Measurements from ENCODE around the gene CRIP1. TPM values are rescaled to one million over a fixed set of nuclear protein-coding genes. Genes with fewer than 3 reads are reported as not detected.

CRIP1 gene
- total and polyA plus RNA-seq, 2 experiments from 2014 or later, result 0.80 to 8.4 TPM

DNA sequence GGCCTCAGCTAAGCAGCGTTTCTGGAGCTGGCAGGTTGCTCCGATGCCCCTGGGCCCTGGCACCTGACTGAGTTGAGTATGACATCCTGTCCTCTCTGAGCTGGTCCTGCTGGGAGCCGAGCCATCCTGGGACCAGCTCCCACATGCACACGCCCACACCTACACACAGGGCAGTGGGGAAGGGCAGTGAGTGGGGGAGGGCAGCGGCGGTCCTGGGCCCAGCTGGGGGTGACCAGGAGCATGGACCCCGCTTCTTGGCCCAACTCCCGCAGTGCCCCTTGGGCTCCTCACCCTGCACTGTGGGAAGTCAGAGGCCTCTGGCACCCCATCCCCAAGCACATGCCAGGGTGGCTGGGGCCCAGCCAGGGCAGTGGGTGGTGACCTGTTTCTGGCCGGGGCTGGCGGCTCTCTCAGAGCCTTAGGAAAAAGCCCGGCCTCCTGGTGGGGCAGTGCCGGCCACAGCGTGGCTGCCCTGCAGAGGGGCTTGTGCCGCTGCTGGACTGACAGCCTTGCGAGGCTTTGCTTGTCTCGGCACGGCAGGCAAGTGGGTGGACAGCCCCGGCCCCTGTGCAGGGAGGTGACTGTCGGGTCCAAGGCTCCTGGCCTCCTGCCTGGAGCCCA lies 18.0 kb upstream of the CRIP1 start (continued):
- TF ChIP-seq CTCF (conservative IDR thresholded peaks at IDR 0.05; ENCODE audit: low read depth in 2 of 2), result no peak
- no peak for TF ChIP-seq ZNF114 (CRISPR knock-in tag; IDR thresholded peaks at IDR 0.05)
- no peak for TF ChIP-seq CREB1 (CRISPR knock-in tag; IDR thresholded peaks at IDR 0.05; ENCODE audit: low read depth)

- H3K4me1 Mint-ChIP-seq, result peaks cover 5% of the 10 kb centered on the region
- 0 out of 2 replicates have a peak overlapping the region, but pooled peaks have one; percentile 62 for H3K27ac Mint-ChIP-seq
- no peak overlapping the region for H3K4me2 ChIP-seq
- H3K79me2 ChIP-seq (replicated peaks; ENCODE audit: insufficient read depth), result no peaks in the 10 kb centered on the region
- ATAC-seq, result no peak
- H4K20me1 ChIP-seq (replicated peaks; ENCODE audit: insufficient read depth), result no peaks in the 10 kb centered on the region; the same call in 1 of the 2 replicates
- H3F3A ChIP-seq (replicated peaks; ENCODE audit: low read depth), result peaks cover 5% of the 10 kb centered on the region; the same call in 1 of the 2 replicates
- H2AFZ ChIP-seq, result no peak overlapping the region
- H3K4me3 Mint-ChIP-seq, result no peak overlapping the region
- no peaks in the 10 kb centered on the region for H3K9me2 ChIP-seq (ENCODE audit: insufficient read depth)
- peaks cover 9% of the 10 kb centered on the region; the same call in 1 of the 2 replicates for H3K4me1 ChIP-seq (ENCODE audit: insufficient read depth)
- peaks cover under 1% of the 10 kb centered on the region; the same call in 1 of the 2 replicates for H3K27me3 ChIP-seq (ENCODE audit: insufficient read depth)
- no peaks in the 10 kb centered on the region for H3K9me3 Mint-ChIP-seq
- H3K36me3 ChIP-seq (ENCODE audit: insufficient read depth), result no peaks in the 10 kb centered on the region; the same call in 1 of the 2 replicates
- DNase-seq (ENCODE audit: low spot score), result no peak
- peaks cover 13% of the 10 kb centered on the region for H3K27me3 Mint-ChIP-seq (ENCODE audit: insufficient read depth, low read depth, poor library complexity)
- H3K36me3 Mint-ChIP-seq (ENCODE audit: low read depth), result peaks cover 9% of the 10 kb centered on the region; the same call in 1 of the 3 replicates
- no peak overlapping the region for H3K4me3 ChIP-seq
- H3K27ac ChIP-seq (ENCODE audit: low read depth), result peak overlapping the region; percentile 79; the same call in 1 of the 2 replicates
- TF ChIP-seq STAT1 (IDR thresholded peaks at IDR 0.05; ENCODE audit: unreplicated experiment) (no peak), CREB1 (CRISPR knock-in tag; IDR thresholded peaks at IDR 0.05; ENCODE audit: low read depth) (no peak), ZNF114 (CRISPR knock-in tag; IDR thresholded peaks at IDR 0.05) (no peak), EZH2 (IDR thresholded peaks at IDR 0.05; ENCODE audit: low read depth, unreplicated experiment) (no peak), NANOG (IDR thresholded peaks at IDR 0.05; ENCODE audit: borderline replicate concordance) (no peak), JUNB (IDR thresholded peaks at IDR 0.05; ENCODE audit: unreplicated experiment) (no peak), REST (IDR thresholded peaks at IDR 0.05; ENCODE audit: unreplicated experiment) (no peak), CTCF (conservative IDR thresholded peaks at IDR 0.05; ENCODE audit: low read depth in 2 of 2) (no peak), ZNF331 (CRISPR knock-in tag; IDR thresholded peaks at IDR 0.05; ENCODE audit: low read depth) (no peak), POLR2AphosphoS5 (IDR thresholded peaks at IDR 0.05; ENCODE audit: low read depth) (no peak), EZH2phosphoT487 (IDR thresholded peaks at IDR 0.05; ENCODE audit: unreplicated experiment) (no peak)
- TF ChIP-seq, protein P1, sequence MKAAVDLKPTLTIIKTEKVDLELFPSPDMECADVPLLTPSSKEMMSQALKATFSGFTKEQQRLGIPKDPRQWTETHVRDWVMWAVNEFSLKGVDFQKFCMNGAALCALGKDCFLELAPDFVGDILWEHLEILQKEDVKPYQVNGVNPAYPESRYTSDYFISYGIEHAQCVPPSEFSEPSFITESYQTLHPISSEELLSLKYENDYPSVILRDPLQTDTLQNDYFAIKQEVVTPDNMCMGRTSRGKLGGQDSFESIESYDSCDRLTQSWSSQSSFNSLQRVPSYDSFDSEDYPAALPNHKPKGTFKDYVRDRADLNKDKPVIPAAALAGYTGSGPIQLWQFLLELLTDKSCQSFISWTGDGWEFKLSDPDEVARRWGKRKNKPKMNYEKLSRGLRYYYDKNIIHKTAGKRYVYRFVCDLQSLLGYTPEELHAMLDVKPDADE (IDR thresholded peaks at IDR 0.05), result no peak
Measured at GRCh38 chr14:105469456-105470349, 17.0 kb upstream of the CRIP1 start.

Measured in GM23338 (cell line).